Measurements from ENCODE around the gene SFT2D1.

DNA sequence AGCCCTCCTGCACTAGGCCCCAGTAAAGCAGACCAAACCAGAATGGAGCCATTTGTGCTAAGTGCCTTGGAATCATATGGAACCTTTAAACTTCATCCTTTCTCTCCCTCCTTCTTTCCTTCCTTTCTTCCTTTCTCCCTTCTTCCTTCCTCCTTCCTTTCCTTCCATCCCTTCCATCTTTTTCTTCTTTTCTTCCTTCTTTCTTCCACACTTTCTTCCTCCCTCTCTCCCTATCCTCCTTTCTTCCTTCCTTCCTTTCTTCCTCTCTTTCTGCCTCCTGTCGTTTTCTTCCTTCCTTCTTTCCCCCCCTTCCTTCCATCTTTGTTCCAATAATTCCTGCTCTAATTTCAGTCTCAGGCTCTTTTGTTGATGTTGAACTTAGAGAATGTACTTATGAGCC, 11.2 kb upstream of the SFT2D1 start:
- TF ChIP-seq, protein P1, sequence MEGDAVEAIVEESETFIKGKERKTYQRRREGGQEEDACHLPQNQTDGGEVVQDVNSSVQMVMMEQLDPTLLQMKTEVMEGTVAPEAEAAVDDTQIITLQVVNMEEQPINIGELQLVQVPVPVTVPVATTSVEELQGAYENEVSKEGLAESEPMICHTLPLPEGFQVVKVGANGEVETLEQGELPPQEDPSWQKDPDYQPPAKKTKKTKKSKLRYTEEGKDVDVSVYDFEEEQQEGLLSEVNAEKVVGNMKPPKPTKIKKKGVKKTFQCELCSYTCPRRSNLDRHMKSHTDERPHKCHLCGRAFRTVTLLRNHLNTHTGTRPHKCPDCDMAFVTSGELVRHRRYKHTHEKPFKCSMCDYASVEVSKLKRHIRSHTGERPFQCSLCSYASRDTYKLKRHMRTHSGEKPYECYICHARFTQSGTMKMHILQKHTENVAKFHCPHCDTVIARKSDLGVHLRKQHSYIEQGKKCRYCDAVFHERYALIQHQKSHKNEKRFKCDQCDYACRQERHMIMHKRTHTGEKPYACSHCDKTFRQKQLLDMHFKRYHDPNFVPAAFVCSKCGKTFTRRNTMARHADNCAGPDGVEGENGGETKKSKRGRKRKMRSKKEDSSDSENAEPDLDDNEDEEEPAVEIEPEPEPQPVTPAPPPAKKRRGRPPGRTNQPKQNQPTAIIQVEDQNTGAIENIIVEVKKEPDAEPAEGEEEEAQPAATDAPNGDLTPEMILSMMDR (IDR thresholded peaks at IDR 0.05) = no peak
- TF ChIP-seq POLR2AphosphoS5 (IDR thresholded peaks at IDR 0.05; ENCODE audit: low read depth, low read length) = no peak
- TF ChIP-seq SIN3A (IDR thresholded peaks at IDR 0.05; ENCODE audit: borderline replicate concordance, insufficient read depth, low read depth, low read length) = no peak
- TF ChIP-seq, protein P2, sequence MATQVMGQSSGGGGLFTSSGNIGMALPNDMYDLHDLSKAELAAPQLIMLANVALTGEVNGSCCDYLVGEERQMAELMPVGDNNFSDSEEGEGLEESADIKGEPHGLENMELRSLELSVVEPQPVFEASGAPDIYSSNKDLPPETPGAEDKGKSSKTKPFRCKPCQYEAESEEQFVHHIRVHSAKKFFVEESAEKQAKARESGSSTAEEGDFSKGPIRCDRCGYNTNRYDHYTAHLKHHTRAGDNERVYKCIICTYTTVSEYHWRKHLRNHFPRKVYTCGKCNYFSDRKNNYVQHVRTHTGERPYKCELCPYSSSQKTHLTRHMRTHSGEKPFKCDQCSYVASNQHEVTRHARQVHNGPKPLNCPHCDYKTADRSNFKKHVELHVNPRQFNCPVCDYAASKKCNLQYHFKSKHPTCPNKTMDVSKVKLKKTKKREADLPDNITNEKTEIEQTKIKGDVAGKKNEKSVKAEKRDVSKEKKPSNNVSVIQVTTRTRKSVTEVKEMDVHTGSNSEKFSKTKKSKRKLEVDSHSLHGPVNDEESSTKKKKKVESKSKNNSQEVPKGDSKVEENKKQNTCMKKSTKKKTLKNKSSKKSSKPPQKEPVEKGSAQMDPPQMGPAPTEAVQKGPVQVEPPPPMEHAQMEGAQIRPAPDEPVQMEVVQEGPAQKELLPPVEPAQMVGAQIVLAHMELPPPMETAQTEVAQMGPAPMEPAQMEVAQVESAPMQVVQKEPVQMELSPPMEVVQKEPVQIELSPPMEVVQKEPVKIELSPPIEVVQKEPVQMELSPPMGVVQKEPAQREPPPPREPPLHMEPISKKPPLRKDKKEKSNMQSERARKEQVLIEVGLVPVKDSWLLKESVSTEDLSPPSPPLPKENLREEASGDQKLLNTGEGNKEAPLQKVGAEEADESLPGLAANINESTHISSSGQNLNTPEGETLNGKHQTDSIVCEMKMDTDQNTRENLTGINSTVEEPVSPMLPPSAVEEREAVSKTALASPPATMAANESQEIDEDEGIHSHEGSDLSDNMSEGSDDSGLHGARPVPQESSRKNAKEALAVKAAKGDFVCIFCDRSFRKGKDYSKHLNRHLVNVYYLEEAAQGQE (IDR thresholded peaks at IDR 0.05; ENCODE audit: insufficient read depth in 1 of 2, low read depth in 2 of 2, low read length in 1 of 2) = no peak
- TF ChIP-seq TCF7L2 (IDR thresholded peaks at IDR 0.05; ENCODE audit: low read depth, low read length) = no peak

All from Panc1 (cell line).